Effector memory CD4-positive, alpha-beta T cell (primary cell): ENCODE data around the gene KRTAP9-8.
"Not testable (repeated sequence)": the region's sequence is repeated elsewhere in the genome, so short reads cannot be mapped to it uniquely, and the experiment has no call there.

Experiments used
- DNase-seq, 3 donors: peaks; one replicate each; pipeline ENCODE4 v3.0.0-alpha.2; 2020
- H3K27ac ChIP-seq: 2 replicates; pipeline ENCODE4 v1.7.0; 2013; ENCODE audit warnings: mild to moderate bottlenecking, low read length, moderate library complexity; ENCODE audit not compliant: insufficient read depth, poor library complexity, severe bottlenecking
- H3K27me3 ChIP-seq: replicated peaks from 2 replicates; pipeline ENCODE4 v1.7.0; 2013; ENCODE audit warnings: mild to moderate bottlenecking, low read length; ENCODE audit not compliant: insufficient read depth, control insufficient read depth, poor library complexity, severe bottlenecking
- H3K36me3 ChIP-seq: 2 replicates; pipeline ENCODE4 v1.7.0; 2013; ENCODE audit warnings: mild to moderate bottlenecking, low read length, moderate library complexity; ENCODE audit not compliant: control insufficient read depth, insufficient read depth
- H3K4me1 ChIP-seq: 2 replicates; pipeline ENCODE4 v1.7.0; 2013; ENCODE audit warnings: low read length, mild to moderate bottlenecking; ENCODE audit not compliant: control insufficient read depth, insufficient read depth, poor library complexity, severe bottlenecking
- H3K4me3 ChIP-seq: 2 replicates; pipeline ENCODE4 v1.7.0; 2013; ENCODE audit warnings: low read length, low read depth, mild to moderate bottlenecking; ENCODE audit not compliant: insufficient read depth, poor library complexity, severe bottlenecking
- H3K9me3 ChIP-seq: 2 replicates; pipeline ENCODE4 v1.7.0; 2013; ENCODE audit warnings: mild to moderate bottlenecking, low read length, moderate library complexity; ENCODE audit not compliant: control insufficient read depth

The KRTAP9-8 gene

DNA sequence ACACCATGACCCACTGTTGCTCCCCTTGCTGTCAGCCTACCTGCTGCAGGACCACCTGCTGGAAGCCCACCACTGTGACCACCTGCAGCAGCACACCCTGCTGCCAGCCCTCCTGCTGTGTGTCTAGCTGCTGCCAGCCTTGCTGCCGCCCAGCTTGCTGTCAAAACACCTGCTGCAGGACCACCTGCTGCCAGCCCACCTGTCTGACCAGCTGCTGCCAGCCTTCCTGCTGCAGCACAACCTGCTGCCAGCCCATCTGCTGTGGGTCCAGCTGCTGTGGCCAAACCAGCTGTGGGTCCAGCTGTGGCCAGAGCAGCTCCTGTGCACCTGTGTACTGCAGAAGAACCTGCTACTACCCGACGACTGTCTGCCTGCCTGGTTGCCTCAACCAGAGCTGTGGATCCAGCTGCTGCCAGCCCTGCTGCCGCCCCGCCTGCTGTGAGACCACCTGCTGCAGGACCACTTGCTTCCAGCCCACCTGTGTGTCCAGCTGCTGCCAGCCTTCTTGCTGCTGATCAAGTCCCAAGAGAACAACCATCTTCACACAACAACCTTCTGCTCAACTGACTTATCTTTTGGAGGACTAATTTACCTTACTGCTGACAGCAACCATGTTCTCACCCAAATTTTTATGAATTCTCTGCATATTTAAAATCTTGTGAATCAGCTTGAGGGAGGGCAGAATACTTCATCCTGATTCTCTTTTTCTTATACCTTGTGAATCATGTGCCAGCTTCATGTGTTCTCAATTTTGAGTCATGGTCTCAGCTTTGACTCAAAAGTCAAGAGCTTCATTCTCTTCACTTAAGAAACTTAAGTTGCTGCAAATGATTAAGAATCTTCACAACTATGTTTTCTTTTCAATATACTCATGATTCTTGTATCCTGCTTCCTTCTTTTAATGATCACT, 17.8 kb downstream of the KRTAP9-8 start, which contains the start of gene KRTAP9-9:
Gene KRTAP9-9 (plus strand): TSS at position 4 of the 910 bp plus-strand sequence.
- not testable (repeated sequence) for H3K27ac ChIP-seq, DNase-seq, H3K4me3 ChIP-seq, H3K27me3 ChIP-seq, H3K4me1 ChIP-seq, H3K9me3 ChIP-seq, H3K36me3 ChIP-seq

DNA sequence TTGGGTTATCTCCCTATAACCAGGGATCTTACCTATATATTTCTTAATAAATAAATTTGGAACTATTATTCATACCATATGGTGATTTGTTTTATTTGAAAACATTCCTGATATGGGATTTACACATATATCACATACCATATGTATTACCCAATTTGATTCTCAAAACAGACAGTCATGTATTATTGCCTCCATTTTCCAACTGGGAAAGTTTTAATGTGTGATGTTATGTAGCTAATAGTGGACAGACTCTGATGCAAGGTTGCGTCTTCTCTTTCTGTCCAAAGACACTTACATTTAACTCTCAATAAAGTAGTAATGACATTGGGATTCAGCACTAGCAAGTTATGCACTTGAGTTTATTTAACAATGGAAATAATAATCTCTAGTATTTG, 18.5 kb downstream of the KRTAP9-8 start:
- no peaks in the 10 kb centered on the region for H3K27me3 ChIP-seq
- H3K4me1 ChIP-seq, result no peaks in the 10 kb centered on the region
- H3K36me3 ChIP-seq, result no peaks in the 10 kb centered on the region
- no peaks in the 10 kb centered on the region for H3K9me3 ChIP-seq
- no peak overlapping the region for H3K27ac ChIP-seq
- no peak overlapping the region for H3K4me3 ChIP-seq
- DNase-seq, result no peak

GRCh38 chr17:41258406-41258805, 20.6 kb downstream of the KRTAP9-8 start:
- no peak for DNase-seq
- no peaks in the 10 kb centered on the region for H3K36me3 ChIP-seq
- H3K9me3 ChIP-seq, result no peaks in the 10 kb centered on the region
- no peaks in the 10 kb centered on the region for H3K27me3 ChIP-seq
- no peaks in the 10 kb centered on the region for H3K4me1 ChIP-seq
- H3K4me3 ChIP-seq, result no peak overlapping the region
- no peak overlapping the region for H3K27ac ChIP-seq

DNA sequence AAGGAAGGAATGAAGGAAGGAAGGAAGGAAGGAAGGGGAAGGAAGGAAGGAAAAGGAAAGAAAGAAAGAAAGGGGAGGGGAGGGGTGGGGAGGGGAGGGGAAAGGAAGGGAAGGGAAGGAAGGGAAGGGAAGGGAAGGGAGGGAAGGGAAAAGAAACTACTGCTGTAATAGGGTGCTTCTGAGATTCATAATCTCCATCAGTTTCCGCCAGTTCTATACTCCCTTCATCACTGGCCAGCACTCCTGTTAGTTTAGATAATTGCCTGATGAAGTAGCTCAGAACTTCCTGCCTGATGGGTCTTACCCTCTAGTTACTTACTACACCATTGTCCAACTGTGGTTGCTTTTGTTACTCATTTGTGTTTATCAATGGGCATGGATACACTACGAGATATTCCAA, 25.4 kb downstream of the KRTAP9-8 start:
- H3K9me3 ChIP-seq, result no peaks in the 10 kb centered on the region
- H3K27me3 ChIP-seq, result no peaks in the 10 kb centered on the region
- H3K27ac ChIP-seq, result no peak overlapping the region
- H3K36me3 ChIP-seq, result no peaks in the 10 kb centered on the region
- DNase-seq, result no peak
- no peaks in the 10 kb centered on the region for H3K4me1 ChIP-seq
- H3K4me3 ChIP-seq, result no peak overlapping the region

DNA sequence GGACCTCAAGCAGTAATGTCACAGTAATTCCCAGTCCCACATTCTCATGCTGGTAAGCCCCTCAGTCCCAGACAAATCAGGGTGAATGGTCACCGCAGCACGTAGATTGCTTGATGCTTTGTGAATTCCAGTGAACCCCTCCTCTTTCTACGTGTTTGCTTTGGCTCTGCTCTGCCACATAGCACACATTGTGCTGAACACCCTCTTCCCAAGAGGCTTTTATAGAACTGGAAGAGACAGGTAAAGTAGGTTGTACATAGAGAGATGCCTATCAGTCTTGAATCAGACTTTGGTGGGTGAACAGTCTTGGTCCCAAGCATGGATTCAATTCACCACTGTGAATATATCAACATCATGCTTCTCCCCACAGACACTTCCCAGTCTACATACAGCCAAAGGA, 26.8 kb downstream of the KRTAP9-8 start:
- H3K36me3 ChIP-seq, result no peaks in the 10 kb centered on the region
- H3K27ac ChIP-seq, result no peak overlapping the region
- H3K4me1 ChIP-seq, result no peaks in the 10 kb centered on the region
- no peak overlapping the region for H3K4me3 ChIP-seq
- DNase-seq, result no peak
- H3K27me3 ChIP-seq, result no peaks in the 10 kb centered on the region
- no peaks in the 10 kb centered on the region for H3K9me3 ChIP-seq

DNA sequence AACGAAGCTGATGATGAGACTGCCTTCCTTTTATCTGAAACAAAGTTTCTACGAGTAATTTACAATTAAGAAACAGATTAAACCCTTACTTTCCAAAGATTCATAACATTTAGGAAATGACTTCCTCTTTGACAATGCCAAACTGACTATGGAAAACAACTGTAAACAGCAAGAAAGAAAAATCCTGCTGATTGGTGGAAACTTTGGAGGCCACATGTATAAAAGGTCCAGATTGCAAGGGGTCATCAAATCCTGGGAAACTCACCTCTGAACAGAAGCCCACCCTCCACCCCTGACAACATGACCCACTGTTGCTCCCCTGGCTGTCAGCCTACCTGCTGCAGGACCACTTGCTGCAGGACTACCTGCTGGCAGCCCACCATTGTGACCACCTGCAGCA, 27.3 kb downstream of the KRTAP9-8 start, which contains the start of gene KRTAP9-6:
Gene KRTAP9-6 (plus strand): TSS at position 301 of the 400 bp plus-strand sequence. CDS start 0 bp downstream, at position 301.
- Histone ChIP-seq H3K4me1 (no peaks in the 10 kb centered on the region), H3K9me3 (no peaks in the 10 kb centered on the region), H3K36me3 (no peaks in the 10 kb centered on the region), H3K27me3 (no peaks in the 10 kb centered on the region), H3K27ac (no peak within 1 kb of the TSS), H3K4me3 (no peak within 1 kb of the TSS)
- no peak for DNase-seq

DNA sequence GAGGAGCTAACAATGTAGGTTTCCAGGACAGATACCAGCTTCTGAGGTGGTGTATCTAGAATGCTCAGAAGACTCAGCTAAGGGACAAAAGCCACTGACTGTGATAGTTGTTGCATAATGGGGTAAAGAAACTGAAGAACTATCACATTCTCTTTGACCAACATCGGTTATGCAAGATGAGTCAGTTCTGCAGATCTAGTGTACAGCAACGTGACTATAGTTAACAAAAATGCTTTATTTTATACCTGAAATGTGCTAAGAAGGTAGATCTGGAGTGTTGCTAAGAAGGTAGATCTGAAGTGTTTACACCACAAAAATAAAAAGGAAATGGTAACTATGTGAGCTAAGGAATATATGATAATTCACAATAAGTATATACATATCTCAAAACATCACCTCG, 29.9 kb downstream of the KRTAP9-8 start:
- Histone ChIP-seq H3K27ac (no peak overlapping the region), H3K36me3 (no peaks in the 10 kb centered on the region), H3K9me3 (no peaks in the 10 kb centered on the region), H3K27me3 (no peaks in the 10 kb centered on the region), H3K4me3 (no peak overlapping the region), H3K4me1 (no peaks in the 10 kb centered on the region)
- DNase-seq, result no peak

GRCh38 chr17:41271323-41271722, 33.5 kb downstream of the KRTAP9-8 start:
- not testable (repeated sequence) for H3K27me3 ChIP-seq, H3K36me3 ChIP-seq, H3K27ac ChIP-seq, H3K4me3 ChIP-seq, H3K9me3 ChIP-seq, DNase-seq, H3K4me1 ChIP-seq

GRCh38 chr17:41271858-41272257, 34.1 kb downstream of the KRTAP9-8 start:
- no peaks in the 10 kb centered on the region for H3K27me3 ChIP-seq
- H3K4me1 ChIP-seq, result no peaks in the 10 kb centered on the region
- H3K36me3 ChIP-seq, result no peaks in the 10 kb centered on the region
- H3K27ac ChIP-seq, result no peak overlapping the region
- H3K4me3 ChIP-seq, result no peak overlapping the region
- DNase-seq, result no peak
- H3K9me3 ChIP-seq, result no peaks in the 10 kb centered on the region

- not testable (repeated sequence) for H3K36me3 ChIP-seq, H3K27ac ChIP-seq, H3K4me1 ChIP-seq, H3K4me3 ChIP-seq, DNase-seq, H3K9me3 ChIP-seq, H3K27me3 ChIP-seq
Measured at GRCh38 chr17:41275648-41276190, 37.9 kb downstream of the KRTAP9-8 start, which contains the start of gene KRTAP9-7. TSS of gene KRTAP9-7 (plus strand) at chr17:41275698. CDS start at chr17:41275698, 0 bp downstream.
